Ramos (cell line): Measurements from ENCODE around the gene IL17F.

ENCODE experiments used
- in situ Hi-C: fragments of 300-500 bp; cut with MboI; formaldehyde crosslinking; loops from one replicate; pipeline ENCODE4 v1.14.3; 2022; ENCODE audit warnings: low sequenced_read_pairs; ENCODE audit not compliant: unreplicated experiment

IL17F gene

GRCh38 chr6:52244400-52244799 lies at the start of gene IL17F:
TSS of gene IL17F (minus strand) at chr6:52244500. CDS start at chr6:52244429, 71 bp downstream.
- in situ Hi-C loops: no loop called here

GRCh38 chr6:52293067-52293466 lies 48.8 kb upstream of the IL17F start:
- in situ Hi-C loops: loop anchor here (25.0 kb wide), 1 partner anchor 369 kb away; the partner anchor contains the start of gene TMEM14A

GRCh38 chr6:52288841-52289240 lies 44.5 kb upstream of the IL17F start:
- in situ Hi-C loops: loop anchor here (5.0 to 25.0 kb wide), 2 partner anchors 108 to 373 kb away; partner anchors contain the start of gene TMEM14A

- in situ Hi-C loops: loop anchor here (5.0 to 25.0 kb wide), 2 partner anchors 109 to 374 kb away; partner anchors contain the start of gene TMEM14A
Observed at GRCh38 chr6:52288216-52288615, 43.9 kb upstream of the IL17F start.

GRCh38 chr6:52286798-52287432 lies 42.6 kb upstream of the IL17F start:
- in situ Hi-C loops: loop anchor here (5.0 to 25.0 kb wide), 2 partner anchors 110 to 375 kb away; partner anchors contain the start of gene TMEM14A

- in situ Hi-C loops: loop anchor here (5.0 to 25.0 kb wide), 2 partner anchors 112 to 377 kb away; partner anchors contain the start of gene TMEM14A
Observed at GRCh38 chr6:52285177-52286068, 41.1 kb upstream of the IL17F start.

GRCh38 chr6:52284460-52285176 lies 40.3 kb upstream of the IL17F start, which contains the start of gene MCM3:
TSS of gene MCM3 (minus strand) at chr6:52284742. CDS start at chr6:52284674, 68 bp downstream.
- in situ Hi-C loops: loop anchor here (5.0 to 25.0 kb wide), 2 partner anchors 113 to 378 kb away; partner anchors contain the start of gene TMEM14A

GRCh38 chr6:52284131-52284459 lies 39.8 kb upstream of the IL17F start:
- in situ Hi-C loops: loop anchor here (25.0 kb wide), 1 partner anchor 378 kb away; the partner anchor contains the start of gene TMEM14A

- in situ Hi-C loops: loop anchor here (25.0 kb wide), 1 partner anchor 379 kb away; the partner anchor contains the start of gene TMEM14A
Observed at GRCh38 chr6:52283111-52283510, 38.8 kb upstream of the IL17F start.

GRCh38 chr6:52276130-52276529 lies 31.8 kb upstream of the IL17F start:
- in situ Hi-C loops: loop anchor here (25.0 kb wide), 1 partner anchor 386 kb away; the partner anchor contains the start of gene TMEM14A

- in situ Hi-C loops: no loop called here
Observed at GRCh38 chr6:52271852-52272460, 27.7 kb upstream of the IL17F start.

- in situ Hi-C loops: no loop called here
Observed at GRCh38 chr6:52263709-52264540, 19.6 kb upstream of the IL17F start.

- in situ Hi-C loops: no loop called here
Observed at GRCh38 chr6:52262620-52263344, 18.5 kb upstream of the IL17F start.

GRCh38 chr6:52261229-52261628 lies 16.9 kb upstream of the IL17F start:
- in situ Hi-C loops: no loop called here

GRCh38 chr6:52260634-52261033 lies 16.3 kb upstream of the IL17F start:
- in situ Hi-C loops: no loop called here

- in situ Hi-C loops: no loop called here
Observed at GRCh38 chr6:52255434-52255833, 11.1 kb upstream of the IL17F start.

- in situ Hi-C loops: no loop called here
Observed at GRCh38 chr6:52254731-52255378, 10.6 kb upstream of the IL17F start.

- in situ Hi-C loops: no loop called here
Observed at GRCh38 chr6:52253494-52253893, 9.2 kb upstream of the IL17F start.
